22Rv1 (cell line): ENCODE results near the gene CA10.

Experiments used
- CTCF ChIP-seq: fragments of 450-650 bp; IDR thresholded peaks from 2 replicates; pipeline ENCODE4 v1.5.1; 2017; ENCODE audit warnings: mild to moderate bottlenecking
- ZFX ChIP-seq: fragments of 450-650 bp; IDR thresholded peaks from 2 replicates; pipeline ENCODE4 v1.6.1; 2017; ENCODE audit warnings: antibody characterized with exemption, borderline replicate concordance

GRCh38 chr17:51763058-51763457, 395.5 kb downstream of the CA10 start:
- TF ChIP-seq CTCF (no peak), ZFX (no peak)
